HepG2 (cell line): ENCODE results near the gene KCNK7. TPM values are rescaled to one million over a fixed set of nuclear protein-coding genes. Genes with fewer than 3 reads are reported as not detected.

Experiments used
- CREM ChIP-seq, 2 experiments: sonication (generic) in 1 of 2; formaldehyde crosslinking in 1 of 2; IDR thresholded peaks; 2 replicates each; pipeline versions ENCODE4 v1.4.0 to v1.6.1; 2016 to 2020; ENCODE audit warnings: antibody characterized with exemption in 1 of 2, mild to moderate bottlenecking in 1 of 2, missing genetic modification reagents in 1 of 2
- GZF1 ChIP-seq: sonication (generic); formaldehyde crosslinking; IDR thresholded peaks from 2 replicates; pipeline ENCODE4 v1.5.1; 2020; ENCODE audit warnings: mild to moderate bottlenecking, missing genetic modification reagents
- NR2F1 ChIP-seq, 2 experiments: fragments of 450-650 bp in 1 of 2; formaldehyde crosslinking in 1 of 2; IDR thresholded peaks; 2 replicates each; pipeline versions ENCODE4 v1.5.0 to v1.6.1; 2016 to 2020; ENCODE audit warnings: mild to moderate bottlenecking in 1 of 2, missing compliant biosample characterization in 1 of 2, missing genetic modification reagents in 1 of 2, moderate library complexity in 1 of 2
- RXRB ChIP-seq: IDR thresholded peaks from 2 replicates; pipeline ENCODE4 v1.6.1; 2016; ENCODE audit warnings: borderline replicate concordance, missing genetic modification reagents, missing compliant biosample characterization
- TFDP2 ChIP-seq: sonication (generic); formaldehyde crosslinking; IDR thresholded peaks from 2 replicates; pipeline ENCODE4 v1.4.0; 2020; ENCODE audit warnings: missing genetic modification reagents
- TSC22D2 ChIP-seq: sonication (generic); formaldehyde crosslinking; IDR thresholded peaks from 2 replicates; pipeline ENCODE4 v1.5.1; 2020; ENCODE audit warnings: missing genetic modification reagents, mild to moderate bottlenecking, borderline replicate concordance
- YEATS4 ChIP-seq: sonication (generic); formaldehyde crosslinking; IDR thresholded peaks from 2 replicates; pipeline ENCODE4 v1.4.0; 2020; ENCODE audit warnings: missing genetic modification reagents, borderline replicate concordance
- ZFP41 ChIP-seq: sonication (generic); formaldehyde crosslinking; IDR thresholded peaks from 2 replicates; pipeline ENCODE4 v1.4.0; 2020; ENCODE audit warnings: mild to moderate bottlenecking, missing genetic modification reagents, borderline replicate concordance
- ZNF10 ChIP-seq: sonication (generic); formaldehyde crosslinking; IDR thresholded peaks from 2 replicates; pipeline ENCODE4 v1.4.0; 2020; ENCODE audit warnings: mild to moderate bottlenecking, low read depth, missing genetic modification reagents, borderline replicate concordance
- ZNF503 ChIP-seq: sonication (generic); formaldehyde crosslinking; IDR thresholded peaks from 2 replicates; pipeline ENCODE4 v1.4.0; 2020; ENCODE audit warnings: missing genetic modification reagents
- ZNF7 ChIP-seq: IDR thresholded peaks from 2 replicates; pipeline ENCODE4 v1.6.1; 2016; ENCODE audit warnings: missing biosample characterization, missing genetic modification reagents
- polyA plus RNA-seq, 8 experiments: library from polyadenylated mRNA; depleted of rRNA in 3 of 8; stranded (reverse) in 7 of 8; unstranded in 1 of 8; fragments of >200 nt; fragmentation: Illumina TruSeq in 4 of 8; extraction: Trizol in 4 of 8; gene quantifications; 2 replicates each; pipeline versions ENCODE4 v1.2.1 to v1.2.3, GENCODE V29; 2011 to 2016; ENCODE audit warnings: low read depth in 4 of 8, missing spikeins in 1 of 8, mixed read lengths in 1 of 8; ENCODE audit not compliant: insufficient read depth in 1 of 8
- total RNA-seq, 5 experiments: library from RNA; depleted of rRNA; stranded (reverse); fragments of >200 nt; fragmentation: Illumina TruSeq; extraction: Trizol; gene quantifications; 2 replicates each; pipeline ENCODE4 v1.2.3, GENCODE V29; 2016; ENCODE audit warnings: low read depth in 1 of 5
- TF ChIP-seq, protein P1 (sequence below): sonication (generic); formaldehyde crosslinking; IDR thresholded peaks from 2 replicates; pipeline ENCODE4 v1.4.0; 2020; ENCODE audit warnings: mild to moderate bottlenecking, missing genetic modification reagents
- TF ChIP-seq, protein P2 (sequence below): IDR thresholded peaks from 2 replicates; pipeline ENCODE4 v1.6.1; 2016; ENCODE audit warnings: mild to moderate bottlenecking
- TF ChIP-seq, protein P3 (sequence below): sonication (generic); formaldehyde crosslinking; IDR thresholded peaks from 2 replicates; pipeline ENCODE4 v1.5.1; 2020; ENCODE audit warnings: missing genetic modification reagents, mild to moderate bottlenecking, borderline replicate concordance
- TF ChIP-seq, protein P4 (sequence below): sonication (generic); formaldehyde crosslinking; IDR thresholded peaks from 2 replicates; pipeline ENCODE4 v1.8.0; 2022; ENCODE audit warnings: mild to moderate bottlenecking, missing genetic modification reagents, moderate library complexity
- TF ChIP-seq, protein P5 (sequence below), 2 experiments: sonication (generic) in 1 of 2; formaldehyde crosslinking in 1 of 2; IDR thresholded peaks; 2 replicates each; pipeline versions ENCODE4 v1.4.0 to v1.6.1; 2018 to 2020; ENCODE audit warnings: missing genetic modification reagents in 2 of 2, borderline replicate concordance in 1 of 2, low read depth in 1 of 2, mild to moderate bottlenecking in 1 of 2, missing biosample characterization in 1 of 2

KCNK7 gene
- total and polyA plus RNA-seq, 2 of the 13 experiments (the other 11 are each of a cell fraction or from before 2014, with no cell fraction given), result 0.11 TPM; not detected in 1

DNA sequence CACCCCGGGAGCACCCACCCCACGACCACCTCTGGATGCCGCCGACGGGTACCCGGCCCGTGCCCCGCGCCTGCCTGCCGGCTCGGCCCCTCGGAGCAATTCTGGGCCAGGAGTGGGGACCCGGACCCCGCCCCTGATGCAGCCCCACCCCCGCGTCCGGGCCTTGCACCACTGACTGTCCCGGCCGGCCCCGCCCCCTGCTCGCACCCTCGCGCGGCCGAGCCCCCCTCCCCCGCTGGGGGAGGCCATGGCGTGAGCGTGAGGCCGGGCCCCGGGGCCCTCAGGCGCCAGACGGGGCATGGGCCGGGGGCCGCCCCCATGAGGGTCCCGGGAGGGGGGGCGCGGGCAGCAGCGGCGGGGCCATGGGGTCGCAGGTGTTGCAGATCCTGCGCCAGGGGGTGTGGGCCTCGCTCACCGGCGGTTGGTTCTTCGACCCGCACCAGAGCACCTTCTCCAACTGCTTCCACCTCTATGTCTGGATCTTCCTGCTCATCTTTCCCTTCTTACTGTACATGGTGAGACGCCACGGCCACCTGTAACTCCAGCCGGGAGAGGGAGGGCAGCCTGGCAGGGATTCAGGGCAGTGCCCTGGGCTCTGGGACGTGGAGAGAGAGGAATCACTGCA, 20.5 kb upstream of the KCNK7 start (continued):
- TF ChIP-seq, protein P1, sequence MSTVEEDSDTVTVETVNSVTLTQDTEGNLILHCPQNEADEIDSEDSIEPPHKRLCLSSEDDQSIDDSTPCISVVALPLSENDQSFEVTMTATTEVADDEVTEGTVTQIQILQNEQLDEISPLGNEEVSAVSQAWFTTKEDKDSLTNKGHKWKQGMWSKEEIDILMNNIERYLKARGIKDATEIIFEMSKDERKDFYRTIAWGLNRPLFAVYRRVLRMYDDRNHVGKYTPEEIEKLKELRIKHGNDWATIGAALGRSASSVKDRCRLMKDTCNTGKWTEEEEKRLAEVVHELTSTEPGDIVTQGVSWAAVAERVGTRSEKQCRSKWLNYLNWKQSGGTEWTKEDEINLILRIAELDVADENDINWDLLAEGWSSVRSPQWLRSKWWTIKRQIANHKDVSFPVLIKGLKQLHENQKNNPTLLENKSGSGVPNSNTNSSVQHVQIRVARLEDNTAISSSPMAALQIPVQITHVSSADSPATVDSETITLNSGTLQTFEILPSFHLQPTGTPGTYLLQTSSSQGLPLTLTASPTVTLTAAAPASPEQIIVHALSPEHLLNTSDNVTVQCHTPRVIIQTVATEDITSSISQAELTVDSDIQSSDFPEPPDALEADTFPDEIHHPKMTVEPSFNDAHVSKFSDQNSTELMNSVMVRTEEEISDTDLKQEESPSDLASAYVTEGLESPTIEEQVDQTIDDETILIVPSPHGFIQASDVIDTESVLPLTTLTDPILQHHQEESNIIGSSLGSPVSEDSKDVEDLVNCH (CRISPR knock-in tag), result no peak
- TF ChIP-seq GZF1 (CRISPR knock-in tag) (no peak), RXRB (CRISPR knock-in tag) (no peak), ZNF7 (CRISPR knock-in tag) (no peak), ZFP41 (CRISPR knock-in tag) (no peak), TFDP2 (CRISPR knock-in tag) (no peak), TSC22D2 (CRISPR knock-in tag) (no peak), CREM (IDR thresholded peaks at IDR 0.05) (no peak), CREM (CRISPR knock-in tag; IDR thresholded peaks at IDR 0.05) (no peak), YEATS4 (no peak), ZNF503 (CRISPR knock-in tag) (no peak), ZNF10 (CRISPR knock-in tag) (no peak), NR2F1 (CRISPR knock-in tag; IDR thresholded peaks at IDR 0.05) (no peak)
- TF ChIP-seq, protein P2, sequence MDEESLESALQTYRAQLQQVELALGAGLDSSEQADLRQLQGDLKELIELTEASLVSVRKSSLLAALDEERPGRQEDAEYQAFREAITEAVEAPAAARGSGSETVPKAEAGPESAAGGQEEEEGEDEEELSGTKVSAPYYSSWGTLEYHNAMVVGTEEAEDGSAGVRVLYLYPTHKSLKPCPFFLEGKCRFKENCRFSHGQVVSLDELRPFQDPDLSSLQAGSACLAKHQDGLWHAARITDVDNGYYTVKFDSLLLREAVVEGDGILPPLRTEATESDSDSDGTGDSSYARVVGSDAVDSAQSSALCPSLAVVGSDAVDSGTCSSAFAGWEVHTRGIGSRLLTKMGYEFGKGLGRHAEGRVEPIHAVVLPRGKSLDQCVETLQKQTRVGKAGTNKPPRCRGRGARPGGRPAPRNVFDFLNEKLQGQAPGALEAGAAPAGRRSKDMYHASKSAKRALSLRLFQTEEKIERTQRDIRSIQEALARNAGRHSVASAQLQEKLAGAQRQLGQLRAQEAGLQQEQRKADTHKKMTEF, result 0 out of 2 replicates have a peak, but pooled peaks have one; percentile 5
- TF ChIP-seq, protein P3, sequence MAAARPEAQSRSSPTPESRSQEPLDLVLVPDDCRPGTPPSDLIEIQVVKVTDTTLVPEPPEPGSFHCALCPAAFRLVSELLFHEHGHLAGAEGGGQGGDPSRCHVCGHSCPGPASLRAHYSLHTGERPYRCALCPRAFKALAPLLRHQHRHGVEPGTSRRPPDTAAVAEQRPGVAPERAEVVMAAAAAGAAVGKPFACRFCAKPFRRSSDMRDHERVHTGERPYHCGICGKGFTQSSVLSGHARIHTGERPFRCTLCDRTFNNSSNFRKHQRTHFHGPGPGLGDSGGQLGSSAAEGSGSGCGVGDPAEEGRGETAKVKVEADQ (CRISPR knock-in tag), result no peak; the same call in 1 of the 2 replicates
- TF ChIP-seq, protein P4, sequence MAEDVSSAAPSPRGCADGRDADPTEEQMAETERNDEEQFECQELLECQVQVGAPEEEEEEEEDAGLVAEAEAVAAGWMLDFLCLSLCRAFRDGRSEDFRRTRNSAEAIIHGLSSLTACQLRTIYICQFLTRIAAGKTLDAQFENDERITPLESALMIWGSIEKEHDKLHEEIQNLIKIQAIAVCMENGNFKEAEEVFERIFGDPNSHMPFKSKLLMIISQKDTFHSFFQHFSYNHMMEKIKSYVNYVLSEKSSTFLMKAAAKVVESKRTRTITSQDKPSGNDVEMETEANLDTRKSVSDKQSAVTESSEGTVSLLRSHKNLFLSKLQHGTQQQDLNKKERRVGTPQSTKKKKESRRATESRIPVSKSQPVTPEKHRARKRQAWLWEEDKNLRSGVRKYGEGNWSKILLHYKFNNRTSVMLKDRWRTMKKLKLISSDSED, result 0 out of 2 replicates have a peak, but pooled peaks have one; percentile 20
- TF ChIP-seq, protein P5, sequence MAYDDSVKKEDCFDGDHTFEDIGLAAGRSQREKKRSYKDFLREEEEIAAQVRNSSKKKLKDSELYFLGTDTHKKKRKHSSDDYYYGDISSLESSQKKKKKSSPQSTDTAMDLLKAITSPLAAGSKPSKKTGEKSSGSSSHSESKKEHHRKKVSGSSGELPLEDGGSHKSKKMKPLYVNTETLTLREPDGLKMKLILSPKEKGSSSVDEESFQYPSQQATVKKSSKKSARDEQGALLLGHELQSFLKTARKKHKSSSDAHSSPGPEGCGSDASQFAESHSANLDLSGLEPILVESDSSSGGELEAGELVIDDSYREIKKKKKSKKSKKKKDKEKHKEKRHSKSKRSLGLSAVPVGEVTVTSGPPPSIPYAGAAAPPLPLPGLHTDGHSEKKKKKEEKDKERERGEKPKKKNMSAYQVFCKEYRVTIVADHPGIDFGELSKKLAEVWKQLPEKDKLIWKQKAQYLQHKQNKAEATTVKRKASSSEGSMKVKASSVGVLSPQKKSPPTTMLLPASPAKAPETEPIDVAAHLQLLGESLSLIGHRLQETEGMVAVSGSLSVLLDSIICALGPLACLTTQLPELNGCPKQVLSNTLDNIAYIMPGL (CRISPR knock-in tag; IDR thresholded peaks at IDR 0.05; ENCODE audit: borderline replicate concordance in 1 of 2, low read depth in 1 of 2), result no peak
